Natural killer cell (primary cell): Measurements from ENCODE around the gene REL. TPM values are rescaled to one million over a fixed set of nuclear protein-coding genes. Genes with fewer than 3 reads are reported as not detected.
A peak's percentile ranks its signal among the peaks of the same experiment; 100 is the strongest.
"Not testable (repeated sequence)": the region's sequence is repeated elsewhere in the genome, so short reads cannot be mapped to it uniquely, and the experiment has no call there.

Source experiments
- ATAC-seq, 3 donors: fragments of 150-1000 bp in 2 of 3; fragments of 200-7000 bp in 1 of 3; cut with Tn5 transposase; 1 replicate in 1 of 3; 2 replicates in 2 of 3; pipeline ENCODE4 v1.10.0; 2021; ENCODE audit warnings: mild to moderate bottlenecking in 2 of 3, moderate library complexity in 2 of 3
- DNase-seq, 2 donors: peaks; one replicate each; pipeline versions ENCODE4 v3.0.0 to v3.0.0-alpha.2; 2013 to 2021; ENCODE audit warnings: mixed read lengths in 1 of 2
- H3K27ac ChIP-seq: one replicate; pipeline ENCODE4 v1.5.1; 2013; ENCODE audit warnings: mild to moderate bottlenecking, low read length
- H3K27me3 ChIP-seq: one replicate; pipeline ENCODE4 v1.6.1; 2013; ENCODE audit warnings: low read length; ENCODE audit not compliant: control insufficient read depth, insufficient read depth
- H3K36me3 ChIP-seq: one replicate; pipeline ENCODE4 v1.6.1; 2013; ENCODE audit warnings: low read length; ENCODE audit not compliant: control insufficient read depth, insufficient read depth
- H3K4me1 ChIP-seq: one replicate; pipeline ENCODE4 v1.6.1; 2013; ENCODE audit warnings: low read length; ENCODE audit not compliant: control insufficient read depth, insufficient read depth
- H3K4me3 ChIP-seq: one replicate; pipeline ENCODE4 v1.5.1; 2013; ENCODE audit warnings: low read length
- H3K9me3 ChIP-seq: one replicate; pipeline ENCODE4 v1.6.1; 2013; ENCODE audit warnings: low read length; ENCODE audit not compliant: control insufficient read depth, insufficient read depth
- H3K27ac Mint-ChIP-seq, 2 donors: one replicate each; pipeline ENCODE4 v1.8.0; 2022; ENCODE audit warnings: mild to moderate bottlenecking in 2 of 2, mixed read lengths in 2 of 2, moderate library complexity in 1 of 2
- H3K27me3 Mint-ChIP-seq, 2 donors: one replicate each; pipeline ENCODE4 v1.8.0; 2022; ENCODE audit warnings: low read depth in 2 of 2, mixed read lengths in 2 of 2
- H3K36me3 Mint-ChIP-seq: one replicate; pipeline ENCODE4 v1.8.0; 2022; ENCODE audit warnings: mixed read lengths
- H3K4me1 Mint-ChIP-seq, 2 donors: one replicate each; pipeline ENCODE4 v1.8.0; 2022; ENCODE audit warnings: mixed read lengths in 2 of 2
- H3K4me3 Mint-ChIP-seq: one replicate; pipeline ENCODE4 v1.8.0; 2022; ENCODE audit warnings: mild to moderate bottlenecking, moderate library complexity, mixed read lengths
- H3K9me3 Mint-ChIP-seq, 2 donors: one replicate each; pipeline ENCODE4 v1.8.0; 2022; ENCODE audit warnings: mixed read lengths in 2 of 2
- WGBS: methylation state at CpG from one replicate; pipeline ENCODE4 v1.1.7; 2013; ENCODE audit warnings: missing lambda C conversion rate; ENCODE audit not compliant: insufficient coverage; 5-methylcytosine and 5-hydroxymethylcytosine counted together
- intact Hi-C: fragments of 100-400 bp; cut with micrococcal nuclease; formaldehyde crosslinking; loops from one replicate; pipeline ENCODE4 v1.14.2; 2022
- total RNA-seq, 4 donors: library from RNA; stranded (reverse); fragments of 120-200 nt in 1 of 4; gene quantifications; one replicate each; pipeline versions ENCODE4 v1.2.3 to v1.2.4, GENCODE V29; 2013 to 2022
- TF ChIP-seq, protein P1 (sequence below): fragments of 200-600 bp; IDR thresholded peaks from one replicate; pipeline ENCODE4 v1.8.0; 2022; ENCODE audit warnings: antibody characterized with exemption

REL gene
- total RNA-seq, 3 donors from 2014 or later (not counting 1 experiment from before 2014, with no cell fraction given): 128 to 197 (median 178) TPM

DNA sequence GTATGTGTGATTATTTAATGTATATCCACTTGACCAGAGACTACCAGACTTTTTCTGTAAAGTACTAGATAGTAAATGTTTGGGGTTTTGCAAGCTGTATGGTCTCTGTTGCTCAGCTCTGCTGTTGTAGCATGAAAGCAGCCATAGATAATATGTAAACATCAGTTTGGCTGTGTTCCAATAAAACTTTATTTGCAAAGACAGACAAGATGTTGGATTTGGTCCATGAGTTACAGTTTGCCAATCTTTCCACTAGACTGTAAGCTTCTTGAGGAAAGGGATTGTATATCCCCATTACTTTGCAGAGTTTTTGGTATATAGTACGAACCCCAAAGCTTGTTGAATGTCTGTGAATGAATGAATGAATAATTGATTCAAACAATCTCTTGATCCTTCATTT is 17.2 kb downstream of the REL start:
- ATAC-seq (no peak), DNase-seq (no peak)
- Histone ChIP-seq H3K4me1 (peaks cover 4% of the 10 kb centered on the region), H3K4me3 (no peak overlapping the region), H3K27ac (no peak overlapping the region), H3K9me3 (no peaks in the 10 kb centered on the region), H3K36me3 (peaks cover 86% of the 10 kb centered on the region), H3K27me3 (no peaks in the 10 kb centered on the region)
- intact Hi-C loops: loop anchor here (5.0 kb wide), 1 partner anchor 34 kb away; no protein-coding TSS in a partner anchor
- peak overlapping the region; percentile 36 to 52 for H3K27ac Mint-ChIP-seq
- peaks cover 25 to 36% of the 10 kb centered on the region in 2 donors for H3K4me1 Mint-ChIP-seq
- TF ChIP-seq, protein P1, sequence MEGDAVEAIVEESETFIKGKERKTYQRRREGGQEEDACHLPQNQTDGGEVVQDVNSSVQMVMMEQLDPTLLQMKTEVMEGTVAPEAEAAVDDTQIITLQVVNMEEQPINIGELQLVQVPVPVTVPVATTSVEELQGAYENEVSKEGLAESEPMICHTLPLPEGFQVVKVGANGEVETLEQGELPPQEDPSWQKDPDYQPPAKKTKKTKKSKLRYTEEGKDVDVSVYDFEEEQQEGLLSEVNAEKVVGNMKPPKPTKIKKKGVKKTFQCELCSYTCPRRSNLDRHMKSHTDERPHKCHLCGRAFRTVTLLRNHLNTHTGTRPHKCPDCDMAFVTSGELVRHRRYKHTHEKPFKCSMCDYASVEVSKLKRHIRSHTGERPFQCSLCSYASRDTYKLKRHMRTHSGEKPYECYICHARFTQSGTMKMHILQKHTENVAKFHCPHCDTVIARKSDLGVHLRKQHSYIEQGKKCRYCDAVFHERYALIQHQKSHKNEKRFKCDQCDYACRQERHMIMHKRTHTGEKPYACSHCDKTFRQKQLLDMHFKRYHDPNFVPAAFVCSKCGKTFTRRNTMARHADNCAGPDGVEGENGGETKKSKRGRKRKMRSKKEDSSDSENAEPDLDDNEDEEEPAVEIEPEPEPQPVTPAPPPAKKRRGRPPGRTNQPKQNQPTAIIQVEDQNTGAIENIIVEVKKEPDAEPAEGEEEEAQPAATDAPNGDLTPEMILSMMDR: no peak
- H3K36me3 Mint-ChIP-seq: peaks cover 30% of the 10 kb centered on the region
- WGBS: no CpG with 5 or more reads among the region's 1 CpG
- no peaks in the 10 kb centered on the region for H3K9me3 Mint-ChIP-seq
- peak overlapping the region; percentile 4 for H3K4me3 Mint-ChIP-seq
- H3K27me3 Mint-ChIP-seq: no peaks in the 10 kb centered on the region

DNA sequence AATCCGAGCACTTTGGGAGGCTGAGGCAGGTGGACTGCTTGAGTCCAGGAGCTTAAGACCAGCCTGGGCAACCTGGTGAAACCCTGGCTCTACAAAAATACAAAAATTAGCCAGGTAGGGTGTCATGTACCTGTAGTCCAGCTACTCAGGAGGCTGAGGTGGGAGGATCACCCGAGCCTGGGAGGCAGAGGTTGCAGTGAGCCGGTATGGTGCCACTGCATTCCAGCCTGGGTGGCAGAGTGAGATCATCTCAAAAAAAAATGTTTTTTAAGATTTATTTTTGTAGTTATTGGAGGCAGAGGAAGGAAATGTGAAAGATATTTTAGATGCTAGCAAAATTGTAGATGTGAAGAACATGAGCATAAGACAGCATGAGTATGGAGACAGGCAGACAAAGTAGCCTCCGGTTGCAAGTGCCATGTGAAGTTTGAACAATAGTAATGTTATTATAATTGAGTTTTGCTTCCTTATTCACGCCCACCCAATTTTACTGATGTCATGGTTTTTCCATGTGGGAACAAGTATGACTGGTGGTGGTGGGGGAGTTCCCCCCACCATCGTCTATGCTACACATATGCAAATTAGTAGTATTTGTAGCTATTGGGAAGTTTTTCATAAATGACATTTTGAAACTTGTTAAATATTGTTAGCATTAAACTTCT is 18.0 kb downstream of the REL start:
- no peaks in the 10 kb centered on the region for H3K9me3 ChIP-seq
- TF ChIP-seq, protein P1: no peak
- H3K27ac Mint-ChIP-seq: peak overlapping the region; percentile 4 to 36
- peaks cover 21 to 33% of the 10 kb centered on the region in 2 donors for H3K4me1 Mint-ChIP-seq
- ATAC-seq (peak in 2 of 3 donors; percentile 21 to 54), DNase-seq (peak in 1 of 2 donors; percentile 37)
- H3K4me1 ChIP-seq: peaks cover 4% of the 10 kb centered on the region
- intact Hi-C loops: loop anchor here (5.0 kb wide), 1 partner anchor 33 kb away; no protein-coding TSS in a partner anchor
- no peaks in the 10 kb centered on the region for H3K27me3 Mint-ChIP-seq
- H3K4me3 ChIP-seq: no peak overlapping the region
- peaks cover 26% of the 10 kb centered on the region for H3K36me3 Mint-ChIP-seq
- peak overlapping the region; percentile 45 for H3K4me3 Mint-ChIP-seq
- H3K36me3 ChIP-seq: peaks cover 83% of the 10 kb centered on the region
- H3K9me3 Mint-ChIP-seq: no peaks in the 10 kb centered on the region
- WGBS: 87% methylated on average over 4 of the region's 6 CpGs
- no peak overlapping the region for H3K27ac ChIP-seq
- no peaks in the 10 kb centered on the region for H3K27me3 ChIP-seq

DNA sequence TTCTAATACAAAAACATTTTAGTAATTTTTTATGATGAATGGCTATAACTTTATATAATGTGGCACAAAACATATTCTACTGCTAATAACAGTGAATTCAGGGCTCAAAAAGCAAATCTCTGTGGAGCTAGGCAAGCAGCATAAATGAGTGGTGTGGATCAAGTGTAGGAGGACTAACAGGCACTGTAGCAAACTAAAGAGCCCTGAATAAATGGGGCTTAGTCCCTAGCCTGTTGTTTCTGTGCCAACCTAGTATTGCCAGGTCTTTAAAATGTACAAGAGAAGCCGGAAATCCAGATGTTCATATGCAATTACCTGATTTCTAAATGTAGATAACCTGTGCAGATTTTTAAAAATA is 18.5 kb downstream of the REL start:
- Histone ChIP-seq H3K27ac (no peak overlapping the region), H3K9me3 (no peaks in the 10 kb centered on the region), H3K27me3 (no peaks in the 10 kb centered on the region), H3K4me1 (peaks cover 4% of the 10 kb centered on the region), H3K36me3 (peaks cover 83% of the 10 kb centered on the region), H3K4me3 (no peak overlapping the region)
- H3K27me3 Mint-ChIP-seq: no peaks in the 10 kb centered on the region
- H3K4me1 Mint-ChIP-seq: peaks cover 21 to 33% of the 10 kb centered on the region in 2 donors
- no peak for ATAC-seq
- peak overlapping the region; percentile 4 to 36 for H3K27ac Mint-ChIP-seq
- no peak for DNase-seq
- WGBS: 91% methylated on average over 1 of the region's 1 CpG
- peaks cover 26% of the 10 kb centered on the region for H3K36me3 Mint-ChIP-seq
- intact Hi-C loops: loop anchor here (5.0 kb wide), 1 partner anchor 32 kb away; no protein-coding TSS in a partner anchor
- no peak overlapping the region for H3K4me3 Mint-ChIP-seq
- H3K9me3 Mint-ChIP-seq: no peaks in the 10 kb centered on the region
- TF ChIP-seq, protein P1: no peak

DNA sequence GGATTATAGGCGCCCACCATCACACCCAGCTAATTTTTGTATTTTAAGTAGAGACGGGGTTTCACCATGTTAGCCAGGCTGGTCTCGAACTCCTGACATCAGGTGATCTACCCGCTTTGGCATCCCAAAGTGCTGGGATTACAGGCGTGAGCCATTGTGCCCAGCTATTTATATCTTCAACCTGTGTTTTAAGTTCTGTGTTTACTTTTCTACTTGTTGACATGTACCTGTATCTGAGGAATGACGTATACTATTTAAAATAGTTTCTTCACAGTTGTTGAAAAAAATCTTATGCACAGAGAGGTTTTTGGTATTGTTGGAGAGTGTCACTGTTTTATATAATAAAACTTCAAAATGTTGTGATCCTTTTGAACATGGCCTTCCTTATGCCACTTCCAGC is 19.9 kb downstream of the REL start:
- H3K27me3 Mint-ChIP-seq, H3K9me3 Mint-ChIP-seq, H3K9me3 ChIP-seq, H3K4me3 Mint-ChIP-seq, H3K4me1 ChIP-seq, DNase-seq, H3K4me3 ChIP-seq, ATAC-seq, H3K27me3 ChIP-seq, intact Hi-C loops, H3K27ac ChIP-seq: not testable (repeated sequence)
- peak overlapping the region in 1 of 2 donors; percentile 52 for H3K27ac Mint-ChIP-seq
- peaks cover 21 to 42% of the 10 kb centered on the region in 2 donors for H3K4me1 Mint-ChIP-seq
- peaks cover 25% of the 10 kb centered on the region for H3K36me3 Mint-ChIP-seq
- peaks cover 78% of the 10 kb centered on the region for H3K36me3 ChIP-seq
- WGBS: 98% methylated on average over 5 of the region's 6 CpGs

DNA sequence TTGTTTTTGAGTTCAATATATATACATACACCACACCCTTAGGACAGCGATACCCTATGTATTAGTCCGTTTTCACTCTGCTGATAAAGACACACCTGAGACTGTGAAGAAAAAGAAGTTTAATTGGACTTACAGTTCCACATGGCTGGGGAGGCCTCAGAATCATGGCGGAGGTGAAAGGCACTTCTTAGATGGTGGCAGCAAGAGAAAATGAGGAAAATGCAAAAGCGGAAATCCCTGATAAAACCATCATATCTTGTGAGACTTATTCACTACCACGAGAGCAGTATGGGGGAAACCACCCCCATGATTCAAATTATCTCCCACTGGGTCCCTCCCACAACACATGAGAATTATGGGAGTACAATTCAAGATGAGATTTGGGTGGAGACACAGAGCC is 24.5 kb downstream of the REL start:
- H3K9me3 Mint-ChIP-seq, H3K4me1 ChIP-seq, intact Hi-C loops, H3K27ac ChIP-seq, H3K4me3 ChIP-seq, H3K27me3 Mint-ChIP-seq, DNase-seq, H3K4me3 Mint-ChIP-seq, H3K9me3 ChIP-seq, H3K36me3 Mint-ChIP-seq, H3K27me3 ChIP-seq: not testable (repeated sequence)
- Mint-ChIP-seq H3K4me1 (peaks cover 12 to 18% of the 10 kb centered on the region in 2 donors), H3K27ac (peak overlapping the region; percentile 27 to 35)
- 96% methylated on average over 3 of the region's 5 CpGs for WGBS
- ATAC-seq: peak in 2 of 3 donors; percentile 7 to 32
- H3K36me3 ChIP-seq: peaks cover 64% of the 10 kb centered on the region
